ENCODE data around the gene IL31.
"Not testable (repeated sequence)": the region's sequence is repeated elsewhere in the genome, so short reads cannot be mapped to it uniquely, and the experiment has no call there.

Gene IL31

GRCh38 chr12:122174155-122174845 is at the start of gene IL31:
IL31 (minus strand) TSS chr12:122174221; CDS start chr12:122174172, 49 bp downstream.
- in situ Hi-C loops (cut with HindIII; ENCODE audit: low sequenced_read_pairs): no loop called here

- in situ Hi-C loops (cut with HindIII; ENCODE audit: low sequenced_read_pairs): no loop called here
These were observed 42.4 kb upstream of the IL31 start for GRCh38 chr12:122216445-122216844.

- in situ Hi-C loops (cut with HindIII; ENCODE audit: low sequenced_read_pairs): no loop called here
These were observed 41.8 kb upstream of the IL31 start for GRCh38 chr12:122215771-122216170.

DNA sequence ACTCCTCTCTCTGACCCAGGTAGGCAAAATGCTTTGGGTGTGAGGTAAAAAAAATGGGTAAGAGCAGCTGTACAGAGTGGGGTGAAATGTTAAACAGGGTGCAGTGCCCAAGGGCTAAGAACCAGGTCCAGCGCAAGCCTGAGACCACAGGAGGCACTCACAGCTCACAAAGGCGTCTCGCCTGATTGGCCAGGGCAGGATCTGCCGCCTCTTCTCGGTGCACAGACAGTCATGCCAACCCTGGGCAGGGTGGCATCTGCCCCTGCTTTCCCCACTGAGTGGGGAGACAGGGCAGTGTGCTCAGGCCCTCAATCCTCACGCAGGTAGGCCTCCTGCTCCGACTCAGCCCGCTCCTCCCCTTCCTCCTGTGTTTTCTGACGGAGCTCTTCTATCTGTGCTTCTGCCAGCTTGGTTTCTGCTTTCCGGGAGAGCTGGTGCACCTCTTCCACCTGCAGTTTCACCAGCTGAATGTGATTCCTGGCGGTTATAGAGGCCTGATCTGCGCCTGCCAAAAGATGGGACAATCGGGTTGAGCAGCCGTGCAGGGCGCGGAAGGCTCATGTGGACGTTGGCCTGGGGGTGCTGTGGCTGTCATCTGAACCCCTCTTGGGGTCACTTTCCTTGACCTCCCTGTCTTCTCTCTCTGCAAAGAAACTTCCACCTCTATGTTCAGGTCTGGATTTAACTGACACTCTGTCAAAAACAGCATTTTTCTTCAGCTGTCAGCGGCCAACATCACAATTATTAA is 34.2 kb upstream of the IL31 start:
- in situ Hi-C loops (cut with HindIII; ENCODE audit: low sequenced_read_pairs): no loop called here

DNA sequence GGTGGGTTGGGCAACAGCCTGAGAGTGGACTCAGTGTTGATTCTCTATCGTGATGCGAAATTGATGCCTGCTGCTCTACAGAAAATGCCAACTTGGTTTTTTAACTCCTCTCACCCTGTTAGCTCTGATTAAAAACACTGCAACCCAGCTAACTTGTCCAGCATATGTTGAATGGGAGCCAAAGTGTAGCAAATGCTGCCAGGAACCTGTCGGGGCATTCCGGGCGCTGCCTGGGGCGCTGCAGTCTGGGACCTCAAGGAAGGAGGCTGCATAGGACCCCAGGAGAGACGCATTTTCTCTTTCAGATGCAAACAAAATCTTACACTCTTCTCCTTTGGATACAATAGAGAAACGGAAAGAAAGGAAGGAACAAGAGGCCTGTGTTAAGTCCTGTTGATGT is 33.4 kb upstream of the IL31 start:
- in situ Hi-C loops (cut with HindIII; ENCODE audit: low sequenced_read_pairs): no loop called here

GRCh38 chr12:122206976-122207375 is 33.0 kb upstream of the IL31 start:
- in situ Hi-C loops (cut with HindIII; ENCODE audit: low sequenced_read_pairs): no loop called here

DNA sequence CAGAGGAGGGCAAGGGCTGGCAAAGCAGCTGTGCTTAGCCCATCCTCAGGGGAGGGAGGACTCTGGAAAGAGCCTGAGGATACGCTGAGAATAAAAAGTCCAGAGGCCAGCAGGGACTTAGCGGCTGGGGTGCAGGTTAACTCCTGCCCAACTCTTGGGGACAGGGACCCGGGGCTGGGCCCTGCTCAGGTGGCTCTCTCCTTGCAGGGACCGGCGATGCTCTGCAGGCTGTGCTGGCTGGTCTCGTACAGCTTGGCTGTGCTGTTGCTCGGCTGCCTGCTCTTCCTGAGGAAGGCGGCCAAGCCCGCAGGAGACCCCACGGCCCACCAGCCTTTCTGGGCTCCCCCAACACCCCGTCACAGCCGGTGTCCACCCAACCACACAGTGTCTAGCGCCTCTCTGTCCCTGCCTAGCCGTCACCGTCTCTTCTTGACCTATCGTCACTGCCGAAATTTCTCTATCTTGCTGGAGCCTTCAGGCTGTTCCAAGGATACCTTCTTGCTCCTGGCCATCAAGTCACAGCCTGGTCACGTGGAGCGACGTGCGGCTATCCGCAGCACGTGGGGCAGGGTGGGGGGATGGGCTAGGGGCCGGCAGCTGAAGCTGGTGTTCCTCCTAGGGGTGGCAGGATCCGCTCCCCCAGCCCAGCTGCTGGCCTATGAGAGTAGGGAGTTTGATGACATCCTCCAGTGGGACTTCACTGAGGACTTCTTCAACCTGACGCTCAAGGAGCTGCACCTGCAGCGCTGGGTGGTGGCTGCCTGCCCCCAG is 32.3 kb upstream of the IL31 start:
- in situ Hi-C loops (cut with HindIII; ENCODE audit: low sequenced_read_pairs): no loop called here

GRCh38 chr12:122205053-122205925 is 31.3 kb upstream of the IL31 start:
- in situ Hi-C loops (cut with HindIII; ENCODE audit: low sequenced_read_pairs): no loop called here

GRCh38 chr12:122204167-122205052 is 30.4 kb upstream of the IL31 start:
- in situ Hi-C loops (cut with HindIII; ENCODE audit: low sequenced_read_pairs): no loop called here

DNA sequence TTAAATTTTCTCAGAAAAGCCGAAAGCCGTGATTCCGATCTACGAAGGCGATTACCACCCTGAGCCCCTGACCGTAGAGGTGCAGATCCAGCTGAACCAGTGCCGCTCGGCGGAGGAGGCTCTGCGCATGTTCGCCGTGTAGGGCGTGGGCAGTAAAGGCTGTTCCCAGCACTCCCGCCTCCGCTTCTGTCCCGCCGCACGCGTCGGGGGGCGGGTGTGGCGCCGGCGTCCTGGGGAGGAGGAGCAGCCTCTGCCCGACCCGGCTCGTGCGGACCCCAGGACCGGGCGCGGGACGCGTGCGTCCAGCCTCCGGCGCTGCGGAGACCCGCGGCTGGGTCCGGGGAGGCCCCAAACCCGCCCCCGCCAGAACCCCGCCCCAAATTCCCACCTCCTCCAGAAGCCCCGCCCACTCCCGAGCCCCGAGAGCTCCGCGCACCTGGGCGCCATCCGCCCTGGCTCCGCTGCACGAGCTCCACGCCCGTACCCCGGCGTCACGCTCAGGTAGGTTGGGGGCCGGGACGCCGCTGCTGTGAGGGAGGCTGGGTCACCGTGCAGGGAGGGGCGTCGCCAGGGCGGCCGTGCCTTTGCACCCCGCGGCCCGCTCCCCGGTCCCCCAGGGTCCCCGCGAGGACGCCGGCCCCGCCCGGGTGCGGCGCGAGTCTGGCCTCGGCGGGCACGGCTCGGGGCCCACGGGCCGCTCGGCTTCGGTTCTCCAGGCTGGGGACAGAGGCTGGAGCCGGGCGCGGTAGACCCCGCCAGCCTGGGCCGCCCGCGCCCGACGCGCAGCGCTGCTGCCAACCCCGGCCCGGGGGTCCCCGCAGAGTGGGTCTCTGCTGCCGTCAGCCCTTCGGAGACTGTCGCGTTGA is 29.5 kb upstream of the IL31 start, which contains the start of gene B3GNT4:
Gene B3GNT4 (plus strand): TSS at position 409 of the 866 bp plus-strand sequence. CDS start 910 bp downstream, outside the sequence.
- in situ Hi-C loops (cut with HindIII; ENCODE audit: low sequenced_read_pairs): no loop called here

DNA sequence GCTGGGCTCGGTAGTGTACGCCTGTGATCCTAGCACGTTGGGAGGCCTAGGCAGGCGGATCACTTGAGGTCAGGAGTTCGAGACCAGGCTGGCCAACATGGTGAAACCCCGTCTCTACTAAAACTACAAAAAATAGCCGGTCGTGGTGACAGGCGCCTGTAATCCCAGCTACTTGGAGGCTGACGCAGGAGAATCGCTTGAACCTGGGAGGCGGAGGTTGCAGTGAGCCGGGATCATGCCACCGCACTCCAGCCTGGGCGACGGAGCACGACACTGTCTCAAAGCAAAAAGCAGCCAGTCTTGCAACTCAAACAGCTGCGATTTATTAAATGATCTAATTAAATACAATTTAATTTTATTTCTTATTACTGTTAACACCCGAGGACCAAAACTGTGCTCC is 28.8 kb upstream of the IL31 start:
- in situ Hi-C loops (cut with HindIII; ENCODE audit: low sequenced_read_pairs): not testable (repeated sequence)

DNA sequence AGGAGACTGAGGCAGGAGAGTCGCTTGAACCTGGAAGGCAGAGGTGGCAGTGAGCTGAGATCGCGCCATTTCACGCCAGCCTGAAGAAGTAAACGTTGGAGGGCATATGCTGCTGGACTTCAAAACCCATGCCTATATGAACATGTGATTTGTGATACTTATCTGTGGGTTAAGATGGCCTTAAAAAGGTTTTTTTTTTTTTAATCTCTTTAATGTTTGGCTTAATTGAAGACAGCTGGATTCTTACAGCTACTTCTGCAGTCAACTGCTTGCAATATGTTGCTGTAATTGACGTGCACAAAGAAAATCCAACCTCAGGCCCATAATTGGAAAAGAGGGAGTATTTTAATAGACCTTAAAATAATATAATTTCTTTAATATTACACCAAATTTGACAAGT is 28.0 kb upstream of the IL31 start:
- in situ Hi-C loops (cut with HindIII; ENCODE audit: low sequenced_read_pairs): no loop called here

DNA sequence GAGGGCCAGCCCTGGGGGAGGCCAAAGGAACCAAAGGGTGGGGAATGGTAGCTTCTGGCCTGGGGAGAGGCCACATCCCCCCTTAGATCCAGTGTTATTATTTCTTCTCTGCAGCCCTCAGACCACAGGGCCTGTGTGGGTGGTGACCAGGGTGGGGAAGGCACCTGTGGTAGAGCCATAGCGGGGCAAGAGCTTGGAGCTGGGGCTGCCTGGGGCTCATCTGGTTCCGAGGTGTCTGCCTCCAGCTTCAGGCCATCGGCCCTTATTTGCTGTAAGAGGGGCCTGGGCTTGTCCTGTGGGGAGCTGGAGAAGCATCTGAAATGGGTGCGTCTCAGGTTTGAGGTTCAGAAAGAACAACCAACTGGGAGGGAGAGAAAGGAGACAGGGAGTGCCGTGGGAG is 27.4 kb upstream of the IL31 start:
- in situ Hi-C loops (cut with HindIII; ENCODE audit: low sequenced_read_pairs): no loop called here

DNA sequence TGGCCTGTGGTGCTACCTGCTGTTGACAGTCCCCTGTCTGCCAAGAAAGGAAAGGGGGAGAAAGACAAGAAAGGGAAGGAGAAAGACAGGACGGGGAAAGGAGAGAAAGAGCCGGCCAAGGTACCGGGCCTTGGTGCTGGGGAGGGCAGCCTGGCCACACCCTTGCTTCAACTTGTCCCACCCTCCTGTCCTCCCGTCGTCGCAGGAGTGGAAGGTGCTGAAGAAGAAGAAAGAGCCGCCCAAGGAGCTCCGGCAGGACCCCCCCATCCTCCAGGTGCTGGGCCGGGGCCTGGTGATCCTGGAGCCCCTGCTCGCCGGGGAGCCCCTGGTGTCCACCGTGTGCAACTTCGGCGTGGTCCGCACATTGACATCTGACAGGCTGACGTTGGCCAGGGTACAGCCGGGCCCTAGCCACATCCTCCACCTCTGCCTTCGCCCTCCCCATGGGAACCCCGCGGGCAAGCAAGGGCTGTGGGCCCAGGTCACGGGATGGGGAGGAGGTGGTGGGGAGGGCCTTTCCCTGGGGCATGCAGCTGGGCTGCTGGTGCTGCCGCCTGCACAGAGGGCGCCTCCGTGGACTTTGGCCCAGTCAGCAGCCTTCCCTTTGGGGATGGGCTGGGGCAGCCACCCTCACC is 26.6 kb upstream of the IL31 start:
- in situ Hi-C loops (cut with HindIII; ENCODE audit: low sequenced_read_pairs): no loop called here

DNA sequence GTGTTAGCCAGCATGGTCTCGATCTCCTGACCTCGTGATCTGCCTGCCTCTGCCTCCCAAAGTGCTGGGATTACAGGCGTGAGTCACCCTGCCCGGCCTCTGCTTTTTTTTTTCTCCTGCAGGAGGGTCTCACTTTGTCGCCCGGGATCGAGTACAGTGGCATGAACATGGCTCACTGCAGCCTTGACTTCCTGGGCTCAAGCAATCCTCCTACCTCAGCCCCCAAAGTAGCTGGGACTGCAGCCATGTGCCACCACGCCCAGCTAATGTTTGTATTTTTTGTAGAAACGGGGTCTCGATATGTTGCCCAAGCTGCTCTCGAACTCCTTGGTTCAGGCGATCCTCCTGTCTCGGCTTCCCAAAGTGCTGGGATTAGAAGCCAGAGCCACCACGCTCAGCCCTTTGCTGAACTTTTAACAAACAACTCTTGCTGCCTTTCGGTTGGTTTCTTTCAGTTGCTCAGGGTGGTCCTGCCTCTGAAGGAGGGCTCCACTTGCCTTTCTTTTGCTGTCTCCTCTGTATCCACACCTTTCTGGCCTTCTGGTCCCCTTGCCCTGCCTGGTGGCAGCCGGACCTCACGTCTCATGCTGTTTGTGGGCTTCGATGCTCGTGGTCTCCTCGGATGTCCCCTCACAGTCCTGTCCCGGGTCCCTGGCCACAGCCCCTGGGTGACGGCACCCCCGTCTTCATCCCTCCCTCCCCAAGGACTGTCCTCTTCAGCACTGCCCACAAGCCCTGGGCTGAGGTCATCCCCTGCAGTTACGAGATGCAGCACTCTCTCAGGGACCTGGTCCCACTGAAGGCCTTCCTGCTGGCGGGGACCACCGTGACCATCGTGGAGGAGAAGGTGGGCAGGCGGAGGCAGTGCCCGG is 25.7 kb upstream of the IL31 start:
- in situ Hi-C loops (cut with HindIII; ENCODE audit: low sequenced_read_pairs): no loop called here

GRCh38 chr12:122197612-122197966 is 23.6 kb upstream of the IL31 start:
- in situ Hi-C loops (cut with HindIII; ENCODE audit: low sequenced_read_pairs): no loop called here

GRCh38 chr12:122195405-122195804 is 21.4 kb upstream of the IL31 start:
- in situ Hi-C loops (cut with HindIII; ENCODE audit: low sequenced_read_pairs): no loop called here

Measured in DLD1 (cell line).